ENCODE results near the gene AHCYL1. TPM values are rescaled to one million over a fixed set of nuclear protein-coding genes. Genes with fewer than 3 reads are reported as not detected.

AHCYL1 gene
- total and polyA plus RNA-seq, 2 donors from 2014 or later = 103 to 125 TPM

GRCh38 chr1:110034451-110035235 is 50.1 kb downstream of the AHCYL1 start, which contains the start of gene STRIP1:
STRIP1 (plus strand) TSS chr1:110034624; CDS start chr1:110034638, 14 bp downstream.
- peak within 1 kb of the TSS; percentile 61 to 88 (median 74) for H3K4me3 ChIP-seq (ENCODE audit: low read length in 3 of 3)
- peaks cover 8 to 17% (median 16%) of the 10 kb centered on the region in 3 donors for H3K36me3 ChIP-seq (ENCODE audit: control insufficient read depth in 2 of 3, insufficient read depth in 3 of 3, low read length in 3 of 3)
- peak within 1 kb of the TSS; percentile 34 to 81 (median 56) for H3K9ac ChIP-seq (ENCODE audit: low read length in 3 of 3)
- intact Hi-C loops (cut with DNase I) = no loop called here
- no peaks in the 10 kb centered on the region for H3K9me3 ChIP-seq (ENCODE audit: control insufficient read depth in 2 of 3, insufficient read depth in 1 of 3, low read length in 3 of 3)
- FAIRE-seq = peak; percentile 74
- peak within 1 kb of the TSS; percentile 78 to 81 for H3K27ac ChIP-seq (ENCODE audit: low read depth in 2 of 2, low read length in 2 of 2)
- H3K27me3 ChIP-seq (ENCODE audit: control insufficient read depth, insufficient read depth, low read length) = no peaks in the 10 kb centered on the region
- H3K4me1 ChIP-seq (ENCODE audit: control insufficient read depth in 2 of 3, insufficient read depth in 2 of 3, low read depth in 1 of 3, low read length in 3 of 3) = peaks cover 0 to 6% (median 6%) of the 10 kb centered on the region in 3 donors
- peak; percentile 95 to 98 (median 97) for DNase-seq
- TF ChIP-seq CTCF (IDR thresholded peaks at IDR 0.05; ENCODE audit: borderline replicate concordance, extremely low read depth, insufficient read depth) = no peak

GRCh38 chr1:110035236-110035752 is 50.7 kb downstream of the AHCYL1 start:
- Histone ChIP-seq H3K27ac (ENCODE audit: low read depth in 2 of 2, low read length in 2 of 2) (peak overlapping the region in 1 of 2 donors; percentile 78), H3K9me3 (ENCODE audit: control insufficient read depth in 2 of 3, insufficient read depth in 1 of 3, low read length in 3 of 3) (no peaks in the 10 kb centered on the region), H3K36me3 (ENCODE audit: control insufficient read depth in 2 of 3, insufficient read depth in 3 of 3, low read length in 3 of 3) (peaks cover 9 to 23% (median 18%) of the 10 kb centered on the region in 3 donors), H3K4me3 (ENCODE audit: low read length in 3 of 3) (peak overlapping the region; percentile 61 to 88 (median 68)), H3K9ac (ENCODE audit: low read length in 3 of 3) (peak overlapping the region; percentile 34 to 81 (median 40)), H3K27me3 (ENCODE audit: control insufficient read depth, insufficient read depth, low read length) (no peaks in the 10 kb centered on the region), H3K4me1 (ENCODE audit: control insufficient read depth in 2 of 3, insufficient read depth in 2 of 3, low read depth in 1 of 3, low read length in 3 of 3) (peaks cover 0 to 6% (median 6%) of the 10 kb centered on the region in 3 donors)
- DNase-seq = peak in 2 of 5 donors; percentile 40 to 44
- intact Hi-C loops (cut with DNase I) = no loop called here
- no peak for FAIRE-seq
- TF ChIP-seq CTCF (IDR thresholded peaks at IDR 0.05; ENCODE audit: borderline replicate concordance, extremely low read depth, insufficient read depth) = no peak

GRCh38 chr1:110038271-110038670 is 53.7 kb downstream of the AHCYL1 start:
- FAIRE-seq (no peak), DNase-seq (no peak)
- Histone ChIP-seq H3K9ac (ENCODE audit: low read length in 3 of 3) (no peak overlapping the region), H3K4me3 (ENCODE audit: low read length in 3 of 3) (no peak overlapping the region), H3K9me3 (ENCODE audit: control insufficient read depth in 2 of 3, insufficient read depth in 1 of 3, low read length in 3 of 3) (no peaks in the 10 kb centered on the region), H3K27me3 (ENCODE audit: control insufficient read depth, insufficient read depth, low read length) (no peaks in the 10 kb centered on the region), H3K36me3 (ENCODE audit: control insufficient read depth in 2 of 3, insufficient read depth in 3 of 3, low read length in 3 of 3) (peaks cover 18 to 49% (median 44%) of the 10 kb centered on the region in 3 donors), H3K27ac (ENCODE audit: low read depth in 2 of 2, low read length in 2 of 2) (no peak overlapping the region), H3K4me1 (ENCODE audit: control insufficient read depth in 2 of 3, insufficient read depth in 2 of 3, low read depth in 1 of 3, low read length in 3 of 3) (peaks cover 0 to 6% (median 6%) of the 10 kb centered on the region in 3 donors)
- intact Hi-C loops (cut with DNase I) = no loop called here
- no peak for TF ChIP-seq CTCF (IDR thresholded peaks at IDR 0.05; ENCODE audit: borderline replicate concordance, extremely low read depth, insufficient read depth)

Measured in kidney (tissue), 14 donors.